Stimulated activated effector memory CD8-positive, alpha-beta T cell treated with anti-CD3 and anti-CD28 coated beads, Interleukin-12 subunit alpha, Interleukin-12 subunit beta, amount 100 ng/mL, for 72 hours (primary cell): ENCODE results near the gene SCNN1B.
A peak's percentile ranks its signal among the peaks of the same experiment; 100 is the strongest.
"Not testable (repeated sequence)": the region's sequence is repeated elsewhere in the genome, so short reads cannot be mapped to it uniquely, and the experiment has no call there.

Experiments
- ATAC-seq: fragments of 150-1000 bp; cut with Tn5 transposase; 2 replicates; pipeline ENCODE4 v1.10.0; 2021
- DNase-seq, 2 donors: peaks; one replicate each; pipeline ENCODE4 v3.0.0; 2021 to 2022; ENCODE audit warnings: low spot score in 2 of 2
- H3K27ac Mint-ChIP-seq: one replicate; pipeline ENCODE4 v1.8.0; 2022; ENCODE audit warnings: mild to moderate bottlenecking, mixed read lengths
- H3K36me3 Mint-ChIP-seq: one replicate; pipeline ENCODE4 v1.8.0; 2022; ENCODE audit warnings: mild to moderate bottlenecking, mixed read lengths
- H3K4me1 Mint-ChIP-seq: one replicate; pipeline ENCODE4 v1.8.0; 2022; ENCODE audit warnings: mixed read lengths
- H3K4me3 Mint-ChIP-seq: one replicate; pipeline ENCODE4 v1.8.0; 2022; ENCODE audit warnings: mild to moderate bottlenecking, mixed read lengths
- H3K9me3 Mint-ChIP-seq: one replicate; pipeline ENCODE4 v1.8.0; 2022; ENCODE audit warnings: mixed read lengths

Gene SCNN1B, protein sequence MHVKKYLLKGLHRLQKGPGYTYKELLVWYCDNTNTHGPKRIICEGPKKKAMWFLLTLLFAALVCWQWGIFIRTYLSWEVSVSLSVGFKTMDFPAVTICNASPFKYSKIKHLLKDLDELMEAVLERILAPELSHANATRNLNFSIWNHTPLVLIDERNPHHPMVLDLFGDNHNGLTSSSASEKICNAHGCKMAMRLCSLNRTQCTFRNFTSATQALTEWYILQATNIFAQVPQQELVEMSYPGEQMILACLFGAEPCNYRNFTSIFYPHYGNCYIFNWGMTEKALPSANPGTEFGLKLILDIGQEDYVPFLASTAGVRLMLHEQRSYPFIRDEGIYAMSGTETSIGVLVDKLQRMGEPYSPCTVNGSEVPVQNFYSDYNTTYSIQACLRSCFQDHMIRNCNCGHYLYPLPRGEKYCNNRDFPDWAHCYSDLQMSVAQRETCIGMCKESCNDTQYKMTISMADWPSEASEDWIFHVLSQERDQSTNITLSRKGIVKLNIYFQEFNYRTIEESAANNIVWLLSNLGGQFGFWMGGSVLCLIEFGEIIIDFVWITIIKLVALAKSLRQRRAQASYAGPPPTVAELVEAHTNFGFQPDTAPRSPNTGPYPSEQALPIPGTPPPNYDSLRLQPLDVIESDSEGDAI

GRCh38 chr16:23302045-23302956 lies at the start of gene SCNN1B:
SCNN1B (plus strand) TSS chr16:23302302; CDS start chr16:23348600, 46,298 bp downstream.
- Mint-ChIP-seq H3K4me1 (peaks cover 5% of the 10 kb centered on the region), H3K4me3 (no peak within 1 kb of the TSS), H3K36me3 (no peaks in the 10 kb centered on the region), H3K9me3 (no peaks in the 10 kb centered on the region), H3K27ac (no peak within 1 kb of the TSS)
- DNase-seq (no peak), ATAC-seq (peak; percentile 25)

- peak in 1 of 2 donors; percentile 50 for DNase-seq
- peaks cover 4% of the 10 kb centered on the region for H3K9me3 Mint-ChIP-seq
- H3K4me1 Mint-ChIP-seq = no peaks in the 10 kb centered on the region
- no peak for ATAC-seq
- H3K27ac Mint-ChIP-seq = no peak overlapping the region
- no peaks in the 10 kb centered on the region for H3K36me3 Mint-ChIP-seq
- H3K4me3 Mint-ChIP-seq = no peak overlapping the region
These were observed 49.8 kb upstream of the SCNN1B start for GRCh38 chr16:23252310-23252709.

- ATAC-seq, H3K4me3 Mint-ChIP-seq, H3K9me3 Mint-ChIP-seq, H3K36me3 Mint-ChIP-seq, H3K27ac Mint-ChIP-seq, DNase-seq, H3K4me1 Mint-ChIP-seq: not testable (repeated sequence)
These were observed 48.5 kb upstream of the SCNN1B start for GRCh38 chr16:23253650-23254049.

GRCh38 chr16:23254338-23254737 lies 47.8 kb upstream of the SCNN1B start:
- DNase-seq (no peak), ATAC-seq (peak; percentile 61)
- H3K36me3 Mint-ChIP-seq = no peaks in the 10 kb centered on the region
- H3K27ac Mint-ChIP-seq = no peak overlapping the region
- no peak overlapping the region for H3K4me3 Mint-ChIP-seq
- no peaks in the 10 kb centered on the region for H3K4me1 Mint-ChIP-seq
- peaks cover 4% of the 10 kb centered on the region for H3K9me3 Mint-ChIP-seq

DNA sequence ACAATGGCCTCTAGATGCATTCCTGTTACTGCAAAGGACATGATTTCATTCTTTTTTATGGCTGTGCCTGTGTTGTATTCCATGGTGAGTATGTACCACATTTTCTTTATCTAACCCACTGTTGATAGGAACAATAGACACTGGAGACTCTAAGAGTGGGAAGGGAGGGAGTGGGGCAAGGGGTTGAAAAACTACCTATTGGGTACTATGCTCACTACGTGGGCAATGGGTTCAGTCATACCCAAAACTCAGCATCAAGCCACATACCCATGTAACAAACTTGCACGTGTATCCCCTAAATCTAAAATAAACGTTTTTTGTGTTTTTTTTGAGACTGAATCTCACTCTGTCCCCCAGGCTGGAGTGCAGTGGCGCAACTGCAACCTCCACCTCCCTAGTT lies 47.1 kb upstream of the SCNN1B start:
- Mint-ChIP-seq H3K27ac (no peak overlapping the region), H3K4me3 (no peak overlapping the region), H3K9me3 (peaks cover 4% of the 10 kb centered on the region), H3K4me1 (no peaks in the 10 kb centered on the region), H3K36me3 (no peaks in the 10 kb centered on the region)
- DNase-seq (no peak), ATAC-seq (peak; percentile 60)

GRCh38 chr16:23256440-23256839 lies 45.7 kb upstream of the SCNN1B start:
- no peak overlapping the region for H3K27ac Mint-ChIP-seq
- no peaks in the 10 kb centered on the region for H3K36me3 Mint-ChIP-seq
- H3K4me1 Mint-ChIP-seq = no peaks in the 10 kb centered on the region
- ATAC-seq (no peak), DNase-seq (no peak)
- no peaks in the 10 kb centered on the region for H3K9me3 Mint-ChIP-seq
- no peak overlapping the region for H3K4me3 Mint-ChIP-seq

DNA sequence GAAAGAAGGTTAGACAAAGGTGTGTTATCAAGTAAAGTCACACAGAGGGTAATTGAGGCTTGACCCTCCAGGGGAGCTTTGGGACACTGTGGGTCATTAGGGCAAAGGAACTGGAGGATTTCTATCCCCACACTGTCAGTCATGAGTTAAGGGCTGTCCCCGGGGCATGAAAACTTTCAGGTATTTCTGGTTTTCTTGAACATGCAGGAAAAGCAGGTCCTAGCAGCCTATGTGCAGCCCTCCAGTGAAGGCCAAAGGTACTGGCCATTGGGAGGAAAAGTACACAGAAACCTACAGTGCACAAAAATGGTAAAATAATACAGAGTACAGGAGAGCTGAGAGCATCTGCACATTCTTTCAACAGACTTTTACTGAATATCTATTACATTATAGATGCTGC lies 44.4 kb upstream of the SCNN1B start:
- Mint-ChIP-seq H3K4me3 (no peak overlapping the region), H3K36me3 (no peaks in the 10 kb centered on the region), H3K9me3 (no peaks in the 10 kb centered on the region), H3K4me1 (no peaks in the 10 kb centered on the region), H3K27ac (no peak overlapping the region)
- DNase-seq (no peak), ATAC-seq (no peak)

- no peak for DNase-seq
- H3K9me3 Mint-ChIP-seq = no peaks in the 10 kb centered on the region
- H3K27ac Mint-ChIP-seq = no peak overlapping the region
- ATAC-seq = no peak
- no peak overlapping the region for H3K4me3 Mint-ChIP-seq
- H3K4me1 Mint-ChIP-seq = no peaks in the 10 kb centered on the region
- no peaks in the 10 kb centered on the region for H3K36me3 Mint-ChIP-seq
These were observed 43.2 kb upstream of the SCNN1B start for GRCh38 chr16:23258919-23259237.

GRCh38 chr16:23267647-23268046 lies 34.5 kb upstream of the SCNN1B start:
- H3K9me3 Mint-ChIP-seq = peaks cover 6% of the 10 kb centered on the region
- ATAC-seq (no peak), DNase-seq (no peak)
- H3K36me3 Mint-ChIP-seq = no peaks in the 10 kb centered on the region
- no peak overlapping the region for H3K4me3 Mint-ChIP-seq
- no peak overlapping the region for H3K27ac Mint-ChIP-seq
- no peaks in the 10 kb centered on the region for H3K4me1 Mint-ChIP-seq

DNA sequence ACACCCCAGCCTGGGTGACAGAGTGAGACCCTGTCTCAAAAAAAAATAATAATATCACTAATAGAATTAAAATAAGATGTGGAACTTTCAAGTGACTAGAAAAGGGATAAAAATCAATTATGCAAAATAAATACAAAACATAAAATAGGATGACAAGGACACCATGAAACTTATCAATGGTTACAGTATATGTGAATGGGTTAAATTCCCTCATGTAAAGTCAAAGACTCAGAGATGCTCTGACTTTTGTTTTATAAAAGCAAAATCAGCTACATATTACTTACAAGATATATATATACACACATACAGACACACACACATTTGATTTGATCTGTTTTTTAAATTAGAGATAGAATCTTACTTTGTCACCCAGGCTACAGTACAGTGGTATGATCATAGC lies 33.5 kb upstream of the SCNN1B start:
- ATAC-seq (no peak), DNase-seq (no peak)
- Mint-ChIP-seq H3K4me1 (no peaks in the 10 kb centered on the region), H3K27ac (no peak overlapping the region), H3K9me3 (peaks cover 6% of the 10 kb centered on the region), H3K36me3 (no peaks in the 10 kb centered on the region), H3K4me3 (no peak overlapping the region)

DNA sequence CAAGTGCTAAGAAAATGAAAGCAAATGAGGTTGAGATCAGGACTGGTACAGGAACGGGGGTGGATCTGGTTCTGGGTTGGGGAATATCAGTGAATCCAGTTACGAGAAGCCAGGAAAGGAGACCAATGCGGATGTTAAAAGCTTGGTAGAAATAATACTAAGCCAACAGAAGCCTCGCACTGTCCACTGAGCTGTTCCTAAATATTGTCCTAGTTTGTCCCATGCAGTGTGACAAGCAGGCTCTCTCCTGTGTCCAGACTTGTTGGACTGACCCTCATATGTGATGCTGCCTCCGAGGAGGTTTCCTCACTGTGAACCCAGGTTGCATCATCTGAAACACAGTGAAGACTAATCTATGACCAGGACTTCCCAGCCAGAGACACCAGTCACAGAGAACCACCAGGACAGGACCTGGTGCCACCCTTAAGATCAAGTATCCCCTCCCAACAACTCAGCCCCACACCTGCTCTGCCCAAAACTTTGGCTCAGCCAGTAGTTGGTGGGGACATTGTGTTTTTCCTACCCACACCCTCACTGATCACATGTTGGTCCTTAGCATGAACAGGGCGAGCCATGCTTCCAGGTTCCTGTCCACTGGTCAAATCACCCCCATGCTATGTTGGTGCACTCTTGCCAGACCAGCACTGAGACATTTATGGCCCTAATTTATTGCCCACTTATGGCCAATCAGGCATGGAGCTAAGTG lies 32.7 kb upstream of the SCNN1B start:
- Mint-ChIP-seq H3K36me3 (no peaks in the 10 kb centered on the region), H3K4me1 (no peaks in the 10 kb centered on the region), H3K27ac (no peak overlapping the region), H3K9me3 (peaks cover 6% of the 10 kb centered on the region), H3K4me3 (no peak overlapping the region)
- ATAC-seq = peak; percentile 31
- DNase-seq = no peak

- Mint-ChIP-seq H3K4me3 (no peak overlapping the region), H3K9me3 (peaks cover 6% of the 10 kb centered on the region), H3K4me1 (no peaks in the 10 kb centered on the region), H3K27ac (no peak overlapping the region), H3K36me3 (no peaks in the 10 kb centered on the region)
- ATAC-seq (no peak), DNase-seq (no peak)
These were observed 31.4 kb upstream of the SCNN1B start for GRCh38 chr16:23270654-23271053.

DNA sequence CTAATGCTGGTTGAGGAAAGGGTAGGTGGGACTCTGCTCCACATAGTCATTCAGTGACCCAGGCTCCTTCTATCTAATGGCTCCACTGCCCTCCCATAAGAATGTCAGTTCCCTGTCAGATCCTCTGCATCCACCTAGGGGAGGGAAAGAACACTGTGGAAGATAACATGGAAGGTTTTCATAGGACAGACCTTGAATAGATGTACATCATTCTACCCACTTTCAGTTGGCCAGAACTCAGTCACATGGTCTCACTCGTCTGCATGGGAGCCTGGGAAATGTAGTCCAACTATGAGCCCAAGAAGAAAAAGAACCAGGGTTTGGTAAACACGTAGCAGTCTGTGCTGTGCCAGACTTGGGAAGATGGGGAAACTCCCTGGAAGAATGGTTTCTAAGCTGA lies 27.1 kb upstream of the SCNN1B start:
- no peak overlapping the region for H3K27ac Mint-ChIP-seq
- ATAC-seq (no peak), DNase-seq (no peak)
- H3K9me3 Mint-ChIP-seq = peaks cover 6% of the 10 kb centered on the region
- no peaks in the 10 kb centered on the region for H3K36me3 Mint-ChIP-seq
- H3K4me3 Mint-ChIP-seq = no peak overlapping the region
- no peaks in the 10 kb centered on the region for H3K4me1 Mint-ChIP-seq

DNA sequence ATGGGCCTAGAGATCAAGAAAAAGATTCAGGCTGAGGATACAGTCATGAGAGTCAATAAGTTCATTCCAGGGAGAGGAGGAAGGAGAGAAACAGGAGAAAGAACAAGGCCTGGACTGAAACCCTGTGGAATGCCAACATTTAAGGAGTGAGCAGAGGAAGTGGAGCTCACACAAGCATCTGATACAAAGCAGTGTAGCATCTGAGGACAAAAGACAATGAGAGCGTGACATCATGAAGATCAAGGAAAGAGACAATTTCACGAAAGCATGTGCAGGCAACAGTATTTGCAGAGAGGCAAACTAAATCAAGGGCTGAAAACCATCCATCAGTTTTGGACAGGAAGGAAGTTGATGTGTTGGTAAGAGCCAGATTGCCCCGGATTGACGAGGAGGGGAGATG lies 25.3 kb upstream of the SCNN1B start:
- DNase-seq = no peak
- Mint-ChIP-seq H3K36me3 (no peaks in the 10 kb centered on the region), H3K9me3 (peaks cover 3% of the 10 kb centered on the region), H3K4me3 (no peak overlapping the region), H3K27ac (no peak overlapping the region), H3K4me1 (no peaks in the 10 kb centered on the region)
- ATAC-seq = no peak

GRCh38 chr16:23278031-23278430 lies 24.1 kb upstream of the SCNN1B start:
- H3K4me1 Mint-ChIP-seq = no peaks in the 10 kb centered on the region
- no peak for DNase-seq
- H3K36me3 Mint-ChIP-seq = no peaks in the 10 kb centered on the region
- H3K4me3 Mint-ChIP-seq = no peak overlapping the region
- H3K9me3 Mint-ChIP-seq = no peaks in the 10 kb centered on the region
- H3K27ac Mint-ChIP-seq = no peak overlapping the region
- ATAC-seq = no peak
